ENCODE measurements around the gene ITPKC. TPM values are rescaled to one million over a fixed set of nuclear protein-coding genes. Genes with fewer than 3 reads are reported as not detected.
A peak's percentile ranks its signal among the peaks of the same experiment; 100 is the strongest.

The ITPKC gene
- total RNA-seq, 6 experiments from 2014 or later: 9.2 to 14.9 (median 10.5) TPM

- H3K9me3 Mint-ChIP-seq: no peaks in the 10 kb centered on the region
- peaks cover 18% of the 10 kb centered on the region for H3K36me3 Mint-ChIP-seq (ENCODE audit: low read depth)
- H3K4me3 Mint-ChIP-seq: peak overlapping the region; percentile 97
- TF ChIP-seq CTCF (IDR thresholded peaks at IDR 0.05): no peak
- H3K27ac Mint-ChIP-seq: peak overlapping the region; percentile 94
- peaks cover 64% of the 10 kb centered on the region for H3K4me1 Mint-ChIP-seq (ENCODE audit: low read depth)
- H3K27me3 Mint-ChIP-seq (ENCODE audit: insufficient read depth): peaks cover 3% of the 10 kb centered on the region
- DNase-seq: peak; percentile 51
Measured at GRCh38 chr19:40717325-40717879, 490 bp downstream of the ITPKC start.

GRCh38 chr19:40717880-40718773, 1.2 kb downstream of the ITPKC start:
- Mint-ChIP-seq H3K4me3 (peak overlapping the region; percentile 97), H3K27ac (peak overlapping the region; percentile 94), H3K27me3 (ENCODE audit: insufficient read depth) (peaks cover 3% of the 10 kb centered on the region), H3K36me3 (ENCODE audit: low read depth) (peaks cover 17% of the 10 kb centered on the region; the same call in 1 of the 2 replicates), H3K4me1 (ENCODE audit: low read depth) (peaks cover 68% of the 10 kb centered on the region), H3K9me3 (no peaks in the 10 kb centered on the region)
- no peak for DNase-seq
- TF ChIP-seq CTCF (IDR thresholded peaks at IDR 0.05): no peak

GRCh38 chr19:40718774-40719391, 2.0 kb downstream of the ITPKC start:
- Mint-ChIP-seq H3K9me3 (no peaks in the 10 kb centered on the region), H3K36me3 (ENCODE audit: low read depth) (peaks cover 25% of the 10 kb centered on the region; the same call in 1 of the 2 replicates), H3K4me3 (peak overlapping the region; percentile 97), H3K27ac (peak overlapping the region; percentile 94), H3K4me1 (ENCODE audit: low read depth) (peaks cover 72% of the 10 kb centered on the region), H3K27me3 (ENCODE audit: insufficient read depth) (peaks cover 5% of the 10 kb centered on the region)
- DNase-seq: peak; percentile 49
- TF ChIP-seq CTCF (IDR thresholded peaks at IDR 0.05): no peak

GRCh38 chr19:40719414-40719894, 2.5 kb downstream of the ITPKC start:
- Mint-ChIP-seq H3K36me3 (ENCODE audit: low read depth) (peaks cover 26% of the 10 kb centered on the region; the same call in 1 of the 2 replicates), H3K4me3 (peak overlapping the region; percentile 97), H3K4me1 (ENCODE audit: low read depth) (peaks cover 67% of the 10 kb centered on the region), H3K27me3 (ENCODE audit: insufficient read depth) (peaks cover 5% of the 10 kb centered on the region), H3K27ac (peak overlapping the region; percentile 94), H3K9me3 (no peaks in the 10 kb centered on the region)
- no peak for DNase-seq
- no peak for TF ChIP-seq CTCF (IDR thresholded peaks at IDR 0.05)

- TF ChIP-seq CTCF (IDR thresholded peaks at IDR 0.05): no peak
- no peak for DNase-seq
- peaks cover 26% of the 10 kb centered on the region; the same call in 1 of the 2 replicates for H3K36me3 Mint-ChIP-seq (ENCODE audit: low read depth)
- H3K4me3 Mint-ChIP-seq: peak overlapping the region; percentile 97
- H3K4me1 Mint-ChIP-seq (ENCODE audit: low read depth): peaks cover 54% of the 10 kb centered on the region
- peak overlapping the region; percentile 80 for H3K27ac Mint-ChIP-seq
- peaks cover 2% of the 10 kb centered on the region for H3K27me3 Mint-ChIP-seq (ENCODE audit: insufficient read depth)
- H3K9me3 Mint-ChIP-seq: no peaks in the 10 kb centered on the region
Measured at GRCh38 chr19:40721140-40721486, 4.2 kb downstream of the ITPKC start.
